Spleen (tissue), 3 donors: ENCODE results near the gene ARSA.

Experiments used
- POLR2A ChIP-seq, 3 donors: fragments of 450-650 bp; IDR thresholded peaks; one replicate each; pipeline ENCODE4 v1.5.1; 2017; ENCODE audit warnings: antibody characterized with exemption in 3 of 3, mild to moderate bottlenecking in 1 of 3
- POLR2AphosphoS5 ChIP-seq, 3 donors: sonication (generic); formaldehyde crosslinking; IDR thresholded peaks; one replicate each; pipeline ENCODE4 v1.5.1; 2017; ENCODE audit warnings: antibody characterized with exemption in 3 of 3

DNA sequence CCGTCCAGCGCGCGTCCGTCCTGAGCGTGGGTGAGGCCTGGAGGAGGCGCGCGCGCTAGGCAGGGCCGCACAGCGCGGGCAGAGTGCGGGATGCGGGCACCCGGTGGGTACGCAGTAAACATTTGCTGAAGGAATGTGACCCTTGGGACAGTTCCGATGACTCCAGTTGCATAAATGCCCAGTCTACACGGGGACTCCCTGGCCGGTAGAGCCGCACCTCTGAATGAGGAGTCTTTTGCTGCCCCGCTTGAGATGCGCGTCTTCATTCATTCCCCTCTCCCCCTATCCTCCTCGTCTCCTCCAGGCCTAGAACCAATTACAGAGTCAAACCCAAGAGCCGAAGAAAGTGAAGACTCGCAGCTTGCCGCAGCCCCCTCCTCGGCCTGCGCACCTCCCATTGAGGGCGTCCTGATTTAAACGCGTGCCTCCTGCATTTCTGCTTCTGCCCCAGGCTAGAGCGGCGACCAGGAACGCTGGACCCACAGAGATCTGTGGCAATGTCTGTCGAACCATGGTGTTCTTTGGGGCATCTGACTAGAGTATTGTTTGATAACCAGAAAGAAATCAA is 44.6 kb downstream of the ARSA start:
- TF ChIP-seq POLR2A (IDR thresholded peaks at IDR 0.05) (no peak), POLR2AphosphoS5 (IDR thresholded peaks at IDR 0.05) (no peak)
